T-helper 22 cell (primary cell): ENCODE measurements around the gene IDI1.
"Not testable (repeated sequence)": the region's sequence is repeated elsewhere in the genome, so short reads cannot be mapped to it uniquely, and the experiment has no call there.

Source experiments
- DNase-seq: peaks from one replicate; pipeline ENCODE4 v3.0.0-alpha.2; 2020; ENCODE audit warnings: low read depth

The IDI1 gene

GRCh38 chr10:1048732-1049424 lies at the start of gene IDI1:
Gene IDI1 (minus strand): TSS chr10:1049119. CDS start chr10:1049003, 116 bp downstream.
- peak; percentile 97 for DNase-seq

GRCh38 chr10:1097436-1097835 lies 48.5 kb upstream of the IDI1 start:
- no peak for DNase-seq

DNA sequence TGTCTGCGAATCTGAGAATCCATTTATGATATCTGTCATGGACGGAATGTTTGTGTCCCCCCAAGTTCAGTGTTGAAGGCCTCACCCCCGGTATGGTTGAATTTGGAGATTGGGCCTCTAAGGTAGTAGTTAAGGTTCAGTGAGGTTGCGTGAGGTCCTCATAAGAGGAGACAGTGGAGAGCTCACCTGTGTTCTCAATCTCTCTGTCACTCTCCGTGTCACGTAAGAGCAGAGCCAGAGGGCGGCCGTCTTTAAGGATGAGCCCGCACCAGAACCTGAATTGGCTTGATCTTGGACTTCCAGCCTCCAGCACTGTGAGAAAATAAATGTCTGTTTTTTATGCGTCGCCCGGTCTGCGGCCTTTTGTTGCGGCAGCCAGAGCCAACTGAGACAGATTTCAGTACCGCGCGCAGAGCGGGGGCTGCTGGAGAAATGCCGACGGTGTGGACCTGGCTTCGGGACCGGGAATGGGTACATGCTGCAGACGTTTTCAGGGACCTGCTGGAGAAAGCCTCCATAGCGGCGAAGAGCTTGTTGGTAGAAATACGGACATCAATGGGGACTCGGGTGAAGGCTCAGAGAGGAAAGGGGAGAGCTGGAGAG lies 47.5 kb upstream of the IDI1 start:
- DNase-seq = no peak

- DNase-seq = no peak
These were observed 46.6 kb upstream of the IDI1 start for GRCh38 chr10:1095498-1095897.

DNA sequence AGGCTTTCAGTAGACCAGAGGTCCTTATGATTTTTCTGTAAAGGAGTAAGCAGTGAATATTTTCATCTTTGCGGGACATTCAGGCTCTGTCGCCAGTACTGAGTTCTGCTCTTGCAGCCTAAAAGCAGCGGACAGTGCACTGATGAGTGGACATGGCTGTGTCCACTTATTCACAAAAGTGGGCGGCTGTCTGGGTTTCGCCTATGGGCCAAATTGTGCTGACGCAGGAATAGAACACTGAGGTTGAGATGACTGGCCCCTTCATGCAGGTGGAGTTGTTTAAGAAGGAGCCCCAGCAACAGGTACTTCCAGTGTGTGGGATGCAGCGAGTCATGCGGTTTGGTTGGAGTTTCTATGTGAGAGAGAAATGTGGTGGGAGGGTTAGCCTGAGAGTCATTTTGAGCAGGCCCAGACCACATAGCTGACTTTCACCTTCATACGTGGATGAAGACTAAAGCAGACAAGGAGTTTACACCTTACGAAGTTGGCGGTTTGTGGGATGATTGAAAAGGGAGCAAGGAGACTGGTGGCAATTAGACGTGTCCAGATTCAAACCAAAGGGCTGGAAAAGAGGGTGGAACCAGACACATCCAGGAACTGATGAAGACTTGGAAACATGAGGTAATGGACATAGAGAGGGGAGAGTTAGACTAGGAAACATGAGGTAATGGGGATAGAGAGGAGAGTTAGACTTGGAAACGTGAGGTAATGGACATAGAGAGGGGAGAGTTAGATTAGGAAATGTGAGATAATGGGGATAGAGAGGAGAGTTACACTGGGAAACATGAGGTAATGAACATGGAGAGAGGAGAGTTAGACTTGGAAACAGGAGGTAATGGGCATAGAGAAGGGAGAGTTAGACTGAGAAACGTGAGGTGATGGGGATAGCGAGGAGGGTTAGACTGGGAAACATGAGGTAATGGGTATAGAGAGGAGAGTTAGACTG lies 45.5 kb upstream of the IDI1 start:
- DNase-seq = no peak

DNA sequence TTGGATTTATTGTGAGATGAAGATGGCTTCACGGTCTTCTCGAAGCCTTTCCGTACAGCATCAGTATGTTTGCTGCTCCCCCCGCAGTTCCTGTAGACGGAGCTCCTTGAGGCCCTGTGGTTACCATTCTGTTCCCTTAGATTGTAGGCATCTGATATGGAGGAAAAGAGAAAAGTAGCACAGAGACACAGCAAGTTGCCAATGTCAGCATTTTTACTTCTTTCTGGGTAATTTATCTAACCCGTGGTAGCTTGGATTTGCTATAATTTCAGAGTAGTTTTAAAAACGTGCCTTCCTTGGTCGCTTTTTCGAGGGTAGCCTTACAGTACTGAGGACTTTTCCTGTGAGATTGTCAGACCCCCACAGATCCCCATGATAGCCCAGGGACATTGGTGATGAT lies 44.8 kb upstream of the IDI1 start:
- no peak for DNase-seq

GRCh38 chr10:1090696-1091095 lies 41.8 kb upstream of the IDI1 start:
- no peak for DNase-seq

DNA sequence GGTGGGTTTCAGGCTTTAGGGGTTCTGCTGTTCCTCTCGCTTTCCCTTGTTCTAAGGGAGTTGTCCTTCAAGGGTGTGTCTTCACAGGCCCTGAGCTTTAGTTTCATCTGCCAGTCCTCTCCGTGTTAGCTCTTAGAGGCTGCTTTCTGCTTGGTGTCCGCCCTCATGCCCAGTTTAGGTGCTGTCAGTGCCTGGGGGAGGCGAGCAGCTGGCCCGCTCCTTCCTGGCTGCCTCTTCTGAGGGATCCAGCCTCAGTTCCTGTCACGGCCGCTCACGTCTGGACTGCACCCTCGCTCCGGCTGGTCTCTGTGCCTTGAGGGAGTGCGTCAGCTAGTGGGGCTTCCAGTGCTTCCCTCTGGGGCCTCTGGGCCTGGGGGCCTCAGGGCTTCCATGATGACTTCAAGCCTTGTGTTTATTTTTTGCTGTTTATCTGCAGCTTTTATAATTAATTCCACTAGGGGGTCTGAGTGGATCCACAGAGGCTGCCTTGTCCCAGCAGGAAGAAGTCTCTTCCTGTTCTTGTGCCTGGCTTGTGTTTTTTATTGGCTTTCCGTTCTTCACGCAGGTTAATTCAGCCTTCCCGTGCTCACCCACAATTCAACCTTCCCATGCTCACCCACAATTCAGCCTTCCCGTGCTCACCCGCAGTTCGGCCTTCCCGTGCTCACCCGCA lies 40.2 kb upstream of the IDI1 start:
- no peak for DNase-seq

GRCh38 chr10:1086787-1087186 lies 37.9 kb upstream of the IDI1 start:
- DNase-seq = no peak

- DNase-seq = no peak
These were observed 36.3 kb upstream of the IDI1 start for GRCh38 chr10:1085258-1085657.

DNA sequence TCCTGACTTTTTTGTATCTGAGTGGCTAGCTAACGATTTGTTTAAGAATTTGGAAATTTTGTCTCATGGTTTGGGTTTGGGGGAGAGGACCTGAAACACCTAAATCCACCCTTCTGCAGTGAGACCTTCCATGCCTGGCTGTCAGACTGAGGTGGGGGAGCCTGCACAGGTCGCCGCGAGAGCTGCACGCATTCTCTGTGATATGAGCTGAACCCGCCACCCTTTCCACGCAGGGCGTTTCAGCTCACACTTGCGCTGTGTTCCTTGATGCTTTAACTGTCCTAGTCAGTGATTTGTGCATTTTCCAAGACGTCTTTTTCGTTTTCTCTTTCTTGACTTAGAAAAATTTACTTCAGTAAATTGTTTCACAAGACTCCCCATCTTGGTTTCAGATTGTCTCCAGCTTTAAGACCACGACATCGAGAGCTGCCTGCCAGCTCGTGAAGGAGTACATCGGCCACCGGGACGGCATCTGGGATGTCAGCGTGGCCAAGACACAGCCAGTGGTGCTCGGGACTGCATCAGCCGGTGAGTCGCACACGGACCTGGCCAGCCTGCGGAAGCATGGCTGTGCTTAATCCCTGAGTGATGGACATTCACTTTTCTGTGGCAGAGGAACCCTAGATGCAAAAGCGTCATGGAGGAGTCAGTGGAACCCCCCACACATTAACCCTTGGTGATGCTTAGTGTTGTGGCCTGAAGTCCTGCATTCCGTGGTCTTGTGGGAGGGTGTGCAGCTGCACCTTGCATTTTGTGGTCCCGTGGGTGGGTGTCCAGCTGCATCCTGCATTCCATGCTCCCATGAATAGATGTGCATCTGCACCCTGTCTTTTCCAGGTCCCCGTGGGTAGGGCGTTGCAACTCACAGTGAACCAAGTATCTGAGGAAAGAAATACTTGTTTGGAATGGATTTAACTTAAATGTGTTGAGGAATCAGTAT lies 35.4 kb upstream of the IDI1 start:
- DNase-seq = no peak

- no peak for DNase-seq
These were observed 34.7 kb upstream of the IDI1 start for GRCh38 chr10:1083581-1083980.

DNA sequence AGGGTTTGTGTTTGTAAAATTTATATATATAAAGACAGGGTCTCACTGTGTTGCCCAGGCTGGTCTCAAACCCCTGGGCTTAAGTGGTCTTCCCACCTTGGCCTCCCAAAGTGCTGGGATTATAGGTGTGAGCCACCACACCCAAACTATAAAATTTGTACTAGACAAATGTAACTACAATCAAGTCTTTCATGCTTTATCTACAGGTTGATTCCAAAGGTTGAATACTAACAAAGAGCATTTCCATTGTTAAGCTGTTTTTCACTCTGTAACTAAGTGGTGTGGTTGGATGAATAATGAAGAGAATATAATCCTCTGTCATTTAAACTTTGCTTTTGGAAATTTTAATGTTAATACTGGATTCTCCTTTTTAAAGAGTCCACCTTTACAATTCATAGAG lies 29.7 kb upstream of the IDI1 start:
- DNase-seq = no peak

GRCh38 chr10:1074748-1075308 lies 25.9 kb upstream of the IDI1 start:
- no peak for DNase-seq

DNA sequence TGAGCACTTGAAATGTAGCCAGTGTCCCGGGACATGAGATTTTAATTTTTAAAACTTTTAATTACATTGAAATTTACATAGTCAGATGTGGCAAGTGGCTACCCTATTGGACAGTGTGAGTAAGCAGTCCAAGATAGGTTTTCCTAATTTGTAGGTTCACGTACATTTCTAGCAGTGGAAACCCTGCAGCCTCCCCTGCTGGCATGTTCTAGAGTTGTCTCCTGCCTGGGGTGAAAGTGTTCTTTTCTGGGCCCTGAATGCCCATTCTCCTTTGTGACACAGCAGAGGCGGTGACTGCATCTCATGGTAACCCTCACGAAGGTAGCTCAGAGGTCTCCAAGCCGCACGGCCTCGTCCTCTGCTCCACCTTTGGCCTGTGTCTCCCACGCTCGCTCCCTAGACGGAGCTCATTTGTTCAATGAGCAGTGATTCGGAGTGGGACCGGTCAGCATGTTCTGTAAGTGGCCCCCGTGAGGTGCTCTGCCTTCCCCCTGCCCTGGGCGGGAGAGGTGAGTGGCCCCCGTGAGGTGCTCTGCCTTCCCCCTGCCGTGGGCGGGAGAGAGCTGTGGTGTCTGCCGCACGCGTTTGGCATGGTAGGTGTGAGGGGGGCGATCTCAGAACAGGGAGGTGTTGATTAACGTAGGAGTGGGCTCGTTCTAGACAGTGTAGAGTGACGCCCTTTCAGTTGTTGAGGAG lies 25.3 kb upstream of the IDI1 start:
- DNase-seq = no peak

DNA sequence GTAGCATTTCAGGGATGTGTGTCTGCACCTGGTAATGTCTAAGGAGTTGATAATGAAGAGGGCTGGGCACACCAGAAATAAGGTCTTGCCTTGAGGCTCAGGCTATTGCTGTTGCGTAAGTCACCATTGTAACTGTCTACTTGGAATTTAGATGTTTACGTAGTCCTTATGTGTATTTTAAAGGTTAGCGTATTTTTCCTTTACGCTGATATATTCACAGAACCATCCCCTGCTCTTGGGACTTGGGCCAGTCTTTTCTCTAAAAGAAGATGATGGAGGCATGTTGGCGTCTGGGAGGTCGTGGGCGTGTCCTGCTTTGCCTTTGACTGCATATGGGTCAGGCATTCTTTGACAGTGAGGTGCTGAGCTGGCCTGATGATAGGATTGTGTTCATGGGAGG lies 22.0 kb upstream of the IDI1 start:
- no peak for DNase-seq

GRCh38 chr10:1068380-1069361 lies 19.8 kb upstream of the IDI1 start:
- no peak for DNase-seq

- DNase-seq = not testable (repeated sequence)
These were observed 17.8 kb upstream of the IDI1 start for GRCh38 chr10:1066734-1067133.

DNA sequence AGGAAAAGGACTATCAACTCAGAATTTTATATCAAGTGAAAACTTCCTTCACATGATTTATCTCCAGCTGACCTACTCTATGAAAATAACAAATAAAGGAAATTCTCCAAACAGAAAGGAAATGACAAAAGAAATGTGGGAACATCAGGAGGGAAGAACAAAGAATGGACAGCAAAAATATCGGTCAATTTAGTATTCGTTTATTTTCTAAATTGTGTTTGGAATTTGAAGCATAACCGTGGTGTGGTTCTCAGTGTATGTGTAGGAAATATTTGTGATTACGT lies 16.0 kb upstream of the IDI1 start:
- DNase-seq = no peak
